Naive thymus-derived CD8-positive, alpha-beta T cell (primary cell): ENCODE measurements around the gene S1PR2. TPM values are rescaled to one million over a fixed set of nuclear protein-coding genes. Genes with fewer than 3 reads are reported as not detected.

ENCODE experiments used
- ATAC-seq, 2 donors: fragments of 150-1000 bp; cut with Tn5 transposase in 1 of 2; sonication (Bioruptor Pico), chemical (Tn5 transposase) in 1 of 2; 1 replicate in 1 of 2; 2 replicates in 1 of 2; pipeline ENCODE4 v1.10.0; 2021; ENCODE audit warnings: mild to moderate bottlenecking in 2 of 2, moderate library complexity in 2 of 2
- POLR2A ChIA-PET: fragments of 350-600 bp; sonication (Branson Sonifier 250); formaldehyde crosslinking; loops from one replicate; lab custom pipeline; 2021; ENCODE audit warnings: antibody characterized with exemption; lab: Charles Lee
- DNase-seq, 10 donors: peaks; one replicate each; pipeline versions ENCODE4 v3.0.0 to v3.0.0-alpha.2; 2020 to 2022
- H3K27ac Mint-ChIP-seq, 10 donors: one replicate each; pipeline ENCODE4 v1.8.0; 2020 to 2022; ENCODE audit warnings: mild to moderate bottlenecking in 10 of 10, mixed read lengths in 10 of 10, moderate library complexity in 4 of 10, inconsistent platforms in 1 of 10
- H3K27me3 Mint-ChIP-seq, 5 donors: one replicate each; pipeline ENCODE4 v1.8.0; 2021 to 2022; ENCODE audit warnings: mixed read lengths in 5 of 5
- H3K36me3 Mint-ChIP-seq, 3 donors: one replicate each; pipeline ENCODE4 v1.8.0; 2020 to 2022; ENCODE audit warnings: mixed read lengths in 3 of 3, mild to moderate bottlenecking in 2 of 3, inconsistent platforms in 1 of 3
- H3K4me1 Mint-ChIP-seq, 4 donors: one replicate each; pipeline ENCODE4 v1.8.0; 2021 to 2022; ENCODE audit warnings: mixed read lengths in 4 of 4
- H3K4me3 Mint-ChIP-seq, 10 donors: one replicate each; pipeline ENCODE4 v1.8.0; 2020 to 2022; ENCODE audit warnings: mild to moderate bottlenecking in 10 of 10, mixed read lengths in 10 of 10, moderate library complexity in 6 of 10, inconsistent platforms in 1 of 10
- H3K9me3 Mint-ChIP-seq, 9 donors: one replicate each; pipeline ENCODE4 v1.8.0; 2020 to 2022; ENCODE audit warnings: mixed read lengths in 9 of 9, mild to moderate bottlenecking in 3 of 9, inconsistent platforms in 1 of 9, moderate library complexity in 1 of 9
- polyA plus RNA-seq, 3 donors: library from polyadenylated mRNA; unstranded; fragments of 300-500 nt; fragmentation: Illumina TruSeq; gene quantifications; one replicate each; pipeline ENCODE4 v1.2.3, GENCODE V29; 2021
- total RNA-seq, 8 experiments: library from RNA in 2 of 8; stranded (reverse) in 2 of 8; gene quantifications; one replicate each; pipeline ENCODE4 v1.2.3 and lab custom pipeline; 2021 to 2026

Gene S1PR2
- total and polyA plus RNA-seq, 5 experiments from 2014 or later, result 0.18 to 3.0 (median 0.60) TPM

GRCh38 chr19:10230173-10230860 is 814 bp downstream of the S1PR2 start:
- DNase-seq (peak in 8 of 10 donors; percentile 24 to 72 (median 44)), ATAC-seq (peak; percentile 64 to 75)
- Mint-ChIP-seq H3K4me3 (peak overlapping the region; percentile 81 to 91 (median 86)), H3K9me3 (no peaks in the 10 kb centered on the region), H3K27ac (peak overlapping the region in 8 of 10 donors; percentile 47 to 92 (median 80)), H3K36me3 (no peaks in the 10 kb centered on the region), H3K4me1 (peaks cover 8 to 32% (median 15%) of the 10 kb centered on the region in 4 donors), H3K27me3 (no peaks in the 10 kb centered on the region)
- POLR2A ChIA-PET, result interaction anchor here (0.9 kb wide), 1 partner anchor 20 kb away, joined by 3 read pairs; no protein-coding TSS in a partner anchor

GRCh38 chr19:10228920-10229319 is 2.2 kb downstream of the S1PR2 start:
- no peak for ATAC-seq
- Mint-ChIP-seq H3K4me3 (peak overlapping the region in 8 of 10 donors; percentile 59 to 89 (median 74)), H3K27ac (peak overlapping the region in 4 of 10 donors; percentile 29 to 85 (median 48)), H3K4me1 (peaks cover 10 to 26% (median 13%) of the 10 kb centered on the region in 4 donors), H3K27me3 (no peaks in the 10 kb centered on the region), H3K36me3 (peaks cover 0 to 2% (median 0%) of the 10 kb centered on the region in 3 donors), H3K9me3 (no peaks in the 10 kb centered on the region)
- peak in 5 of 10 donors; percentile 29 to 50 (median 36) for DNase-seq
- POLR2A ChIA-PET, result interaction anchor here (0.6 to 1.5 kb wide), 5 partner anchors 8 to 299 kb away, joined by 3 to 4 read pairs (median 3); no protein-coding TSS in a partner anchor

GRCh38 chr19:10228393-10228792 is 2.7 kb downstream of the S1PR2 start:
- Mint-ChIP-seq H3K27ac (peak overlapping the region in 1 of 10 donors; percentile 21), H3K27me3 (no peaks in the 10 kb centered on the region), H3K4me3 (peak overlapping the region in 2 of 10 donors; percentile 33 to 55), H3K36me3 (peaks cover 0 to 2% (median 0%) of the 10 kb centered on the region in 3 donors), H3K9me3 (no peaks in the 10 kb centered on the region), H3K4me1 (peaks cover 10 to 25% (median 13%) of the 10 kb centered on the region in 4 donors)
- ATAC-seq (no peak), DNase-seq (no peak)
- POLR2A ChIA-PET, result interaction anchor here (0.6 to 1.5 kb wide), 4 partner anchors 8 to 299 kb away, joined by 3 to 4 read pairs (median 3); no protein-coding TSS in a partner anchor

GRCh38 chr19:10227026-10227971 is 3.8 kb downstream of the S1PR2 start:
- ATAC-seq (no peak), DNase-seq (peak in 1 of 10 donors; percentile 32)
- no peaks in the 10 kb centered on the region for H3K27me3 Mint-ChIP-seq
- POLR2A ChIA-PET, result interaction anchor here (0.6 to 1.5 kb wide), 4 partner anchors 9 to 94 kb away, joined by 3 to 4 read pairs (median 4); no protein-coding TSS in a partner anchor
- no peak overlapping the region for H3K4me3 Mint-ChIP-seq
- peaks cover 0 to 3% (median 2%) of the 10 kb centered on the region in 3 donors for H3K36me3 Mint-ChIP-seq
- H3K4me1 Mint-ChIP-seq, result peaks cover 12 to 29% (median 13%) of the 10 kb centered on the region in 4 donors
- H3K9me3 Mint-ChIP-seq, result no peaks in the 10 kb centered on the region
- peak overlapping the region in 1 of 10 donors; percentile 25 for H3K27ac Mint-ChIP-seq

- H3K36me3 Mint-ChIP-seq, result peaks cover 0 to 3% (median 2%) of the 10 kb centered on the region in 3 donors
- POLR2A ChIA-PET, result interaction anchor here (0.5 to 0.6 kb wide), 3 partner anchors 15 to 125 kb away, joined by 3 to 4 read pairs (median 3); no protein-coding TSS in a partner anchor
- no peak overlapping the region for H3K4me3 Mint-ChIP-seq
- no peaks in the 10 kb centered on the region for H3K27me3 Mint-ChIP-seq
- H3K4me1 Mint-ChIP-seq, result peaks cover 10 to 22% (median 12%) of the 10 kb centered on the region in 4 donors
- peak overlapping the region in 1 of 10 donors; percentile 25 for H3K27ac Mint-ChIP-seq
- ATAC-seq (no peak), DNase-seq (no peak)
- H3K9me3 Mint-ChIP-seq, result no peaks in the 10 kb centered on the region
Measured at GRCh38 chr19:10226376-10227025, 4.6 kb downstream of the S1PR2 start.

GRCh38 chr19:10226021-10226375 is 5.1 kb downstream of the S1PR2 start:
- Mint-ChIP-seq H3K9me3 (no peaks in the 10 kb centered on the region), H3K4me1 (peaks cover 9 to 21% (median 12%) of the 10 kb centered on the region in 4 donors), H3K27me3 (no peaks in the 10 kb centered on the region), H3K36me3 (peaks cover 0 to 3% (median 2%) of the 10 kb centered on the region in 3 donors), H3K4me3 (no peak overlapping the region), H3K27ac (peak overlapping the region in 4 of 10 donors; percentile 19 to 65 (median 26))
- ATAC-seq (no peak), DNase-seq (peak in 1 of 10 donors; percentile 10)
- POLR2A ChIA-PET, result interaction anchor here (0.5 kb wide), 1 partner anchor 124 kb away, joined by 3 read pairs; no protein-coding TSS in a partner anchor

- peaks cover 3 to 9% (median 7%) of the 10 kb centered on the region in 4 donors for H3K4me1 Mint-ChIP-seq
- H3K9me3 Mint-ChIP-seq, result no peaks in the 10 kb centered on the region
- no peak for ATAC-seq
- POLR2A ChIA-PET, result no interaction called here
- H3K4me3 Mint-ChIP-seq, result no peak overlapping the region
- no peaks in the 10 kb centered on the region for H3K27me3 Mint-ChIP-seq
- peaks cover 0 to 3% (median 2%) of the 10 kb centered on the region in 3 donors for H3K36me3 Mint-ChIP-seq
- peak in 1 of 10 donors; percentile 52 for DNase-seq
- no peak overlapping the region for H3K27ac Mint-ChIP-seq
Measured at GRCh38 chr19:10224337-10224736, 6.8 kb downstream of the S1PR2 start.

- Mint-ChIP-seq H3K4me1 (peaks cover 0 to 8% (median 5%) of the 10 kb centered on the region in 4 donors), H3K27me3 (no peaks in the 10 kb centered on the region), H3K27ac (peak overlapping the region in 1 of 10 donors; percentile 60), H3K36me3 (peaks cover 0 to 3% (median 2%) of the 10 kb centered on the region in 3 donors), H3K4me3 (no peak overlapping the region), H3K9me3 (no peaks in the 10 kb centered on the region)
- no peak for ATAC-seq
- DNase-seq, result no peak
- POLR2A ChIA-PET, result interaction anchor here (0.5 to 0.7 kb wide), 3 partner anchors 99 to 379 kb away, joined by 3 to 4 read pairs (median 3); no protein-coding TSS in a partner anchor
Measured at GRCh38 chr19:10223488-10224213, 7.5 kb downstream of the S1PR2 start.

- H3K27ac Mint-ChIP-seq, result peak overlapping the region in 2 of 10 donors; percentile 12 to 25
- H3K27me3 Mint-ChIP-seq, result no peaks in the 10 kb centered on the region
- DNase-seq, result no peak
- peaks cover 0 to 8% (median 4%) of the 10 kb centered on the region in 4 donors for H3K4me1 Mint-ChIP-seq
- no peaks in the 10 kb centered on the region for H3K9me3 Mint-ChIP-seq
- H3K4me3 Mint-ChIP-seq, result no peak overlapping the region
- ATAC-seq, result no peak
- POLR2A ChIA-PET, result interaction anchor here (0.6 kb wide), 1 partner anchor 10 kb away, joined by 3 read pairs; no protein-coding TSS in a partner anchor
- H3K36me3 Mint-ChIP-seq, result peaks cover 0 to 3% (median 2%) of the 10 kb centered on the region in 3 donors
Measured at GRCh38 chr19:10222201-10222890, 8.8 kb downstream of the S1PR2 start.

GRCh38 chr19:10220695-10221094 is 10.4 kb downstream of the S1PR2 start:
- H3K9me3 Mint-ChIP-seq, result no peaks in the 10 kb centered on the region
- peaks cover 0 to 6% (median 3%) of the 10 kb centered on the region in 4 donors for H3K4me1 Mint-ChIP-seq
- H3K36me3 Mint-ChIP-seq, result peaks cover 0 to 3% (median 2%) of the 10 kb centered on the region in 3 donors
- POLR2A ChIA-PET, result interaction anchor here (0.9 kb wide), 1 partner anchor 8 kb away, joined by 3 read pairs; no protein-coding TSS in a partner anchor
- ATAC-seq (no peak), DNase-seq (no peak)
- no peak overlapping the region for H3K4me3 Mint-ChIP-seq
- no peak overlapping the region for H3K27ac Mint-ChIP-seq
- H3K27me3 Mint-ChIP-seq, result no peaks in the 10 kb centered on the region
